Keratinocyte (primary cell): Measurements from ENCODE around the gene ARMC5.

Source experiments
- EZH2 ChIP-seq: IDR thresholded peaks from one replicate; pipeline ENCODE4 v1.6.1; 2012; ENCODE audit warnings: inconsistent platforms, mild to moderate bottlenecking, low read length, moderate library complexity
- TF ChIP-seq, protein P1 (sequence below), 3 experiments: IDR thresholded peaks in 1 of 3; conservative IDR thresholded peaks in 1 of 3; optimal IDR thresholded peaks in 1 of 3; 2 replicates in 2 of 3; 3 replicates in 1 of 3; pipeline versions ENCODE3 to v1.5.1; 2011; ENCODE audit warnings: low read length in 3 of 3, mild to moderate bottlenecking in 3 of 3, moderate library complexity in 2 of 3, control low read depth in 1 of 3, inconsistent platforms in 1 of 3; ENCODE audit not compliant: insufficient read depth in 2 of 3; ENCODE audit errors: extremely low read depth in 1 of 3

DNA sequence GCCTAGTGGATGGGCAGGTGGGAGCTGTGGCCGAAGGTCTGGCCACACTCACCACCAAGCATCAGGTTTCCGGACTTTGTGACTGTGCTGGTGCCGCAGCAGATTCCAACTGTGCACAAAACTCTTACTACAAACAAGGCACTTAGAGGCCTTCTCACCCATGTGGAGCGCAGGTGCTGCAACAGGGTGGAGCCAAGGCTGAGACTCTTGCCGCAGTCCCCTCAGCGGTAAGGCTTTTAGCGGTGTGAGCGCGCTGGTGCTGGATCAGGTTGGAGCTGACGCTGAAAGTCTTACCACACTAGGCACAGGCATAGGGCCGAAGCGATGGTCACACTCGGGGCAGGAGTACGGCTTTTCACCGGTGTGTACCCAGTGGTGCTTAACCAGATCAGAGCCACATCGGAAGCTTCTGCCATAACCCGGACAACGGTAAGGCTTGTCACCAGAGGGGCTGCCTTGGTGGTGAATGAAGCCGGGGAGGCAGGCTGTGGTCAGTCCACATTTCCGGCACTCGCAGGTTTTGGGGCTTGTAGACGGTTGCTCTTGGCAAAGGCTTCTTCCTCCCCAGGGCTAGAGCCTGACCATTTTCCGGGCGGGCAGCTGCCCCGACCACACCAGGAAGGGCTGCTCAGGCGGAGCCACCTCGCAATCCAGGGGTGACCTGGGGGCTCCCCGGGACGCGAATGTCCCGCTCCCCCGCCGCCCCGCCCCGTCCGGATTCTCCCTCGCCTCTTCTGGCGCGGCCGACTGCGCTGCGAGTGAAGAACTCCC lies 1.0 kb upstream of the ARMC5 start:
- TF ChIP-seq, protein P1, sequence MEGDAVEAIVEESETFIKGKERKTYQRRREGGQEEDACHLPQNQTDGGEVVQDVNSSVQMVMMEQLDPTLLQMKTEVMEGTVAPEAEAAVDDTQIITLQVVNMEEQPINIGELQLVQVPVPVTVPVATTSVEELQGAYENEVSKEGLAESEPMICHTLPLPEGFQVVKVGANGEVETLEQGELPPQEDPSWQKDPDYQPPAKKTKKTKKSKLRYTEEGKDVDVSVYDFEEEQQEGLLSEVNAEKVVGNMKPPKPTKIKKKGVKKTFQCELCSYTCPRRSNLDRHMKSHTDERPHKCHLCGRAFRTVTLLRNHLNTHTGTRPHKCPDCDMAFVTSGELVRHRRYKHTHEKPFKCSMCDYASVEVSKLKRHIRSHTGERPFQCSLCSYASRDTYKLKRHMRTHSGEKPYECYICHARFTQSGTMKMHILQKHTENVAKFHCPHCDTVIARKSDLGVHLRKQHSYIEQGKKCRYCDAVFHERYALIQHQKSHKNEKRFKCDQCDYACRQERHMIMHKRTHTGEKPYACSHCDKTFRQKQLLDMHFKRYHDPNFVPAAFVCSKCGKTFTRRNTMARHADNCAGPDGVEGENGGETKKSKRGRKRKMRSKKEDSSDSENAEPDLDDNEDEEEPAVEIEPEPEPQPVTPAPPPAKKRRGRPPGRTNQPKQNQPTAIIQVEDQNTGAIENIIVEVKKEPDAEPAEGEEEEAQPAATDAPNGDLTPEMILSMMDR (optimal IDR thresholded peaks at IDR 0.05 in 1 of 3, IDR thresholded peaks at IDR 0.05 in 1 of 3, conservative IDR thresholded peaks at IDR 0.05 in 1 of 3; ENCODE audit: extremely low read depth in 1 of 3, insufficient read depth in 2 of 3, low read length in 3 of 3), result peak; percentile 1 to 45 (median 35)
- no peak for TF ChIP-seq EZH2
